OCI-LY3 (cell line): ENCODE data around the gene RPS18.

Source experiments
- H2AFZ ChIP-seq: fragments of 200-600, 300-600 bp; shearing (Covaris generic); 2 replicates; pipeline ENCODE4 v1.6.0; 2014; ENCODE audit warnings: antibody characterized with exemption, low read depth, low read length
- H3K27ac ChIP-seq: fragments of 200-600, 300-600 bp; sonication (generic); 2 replicates; pipeline ENCODE4 v1.5.1; 2014; ENCODE audit warnings: mild to moderate bottlenecking, low read length, moderate library complexity, mixed read lengths
- H3K27me3 ChIP-seq: fragments of 200-600, 300-600 bp; sonication (generic); 2 replicates; pipeline ENCODE4 v1.6.1; 2014; ENCODE audit warnings: low read depth, low read length, mixed read lengths
- H3K36me3 ChIP-seq: fragments of 200-600, 300-600 bp; sonication (generic); replicated peaks from 2 replicates; pipeline ENCODE3; 2014; ENCODE audit warnings: low read depth, low read length, mixed read lengths
- H3K4me1 ChIP-seq: fragments of 300-600, 200-600 bp; sonication (generic); 2 replicates; pipeline ENCODE4 v1.6.1; 2014; ENCODE audit warnings: low read length, mixed read lengths
- H3K4me2 ChIP-seq: fragments of 200-600, 300-600 bp; sonication (generic); 2 replicates; pipeline ENCODE4 v1.6.1; 2014; ENCODE audit warnings: low read length, mixed read lengths
- H3K4me3 ChIP-seq: fragments of 300-600, 200-600 bp; sonication (generic); 2 replicates; pipeline ENCODE4 v1.5.1; 2014; ENCODE audit warnings: antibody characterized with exemption, mild to moderate bottlenecking, low read length, moderate library complexity
- H3K79me2 ChIP-seq: fragments of 300-600, 200-600 bp; shearing (Covaris generic); 2 replicates; pipeline ENCODE4 v1.6.1; 2014; ENCODE audit warnings: mild to moderate bottlenecking, low read length, mixed read lengths
- H3K9ac ChIP-seq: fragments of 300-600, 200-600 bp; shearing (Covaris generic); 2 replicates; pipeline ENCODE4 v1.6.0; 2014; ENCODE audit warnings: mild to moderate bottlenecking, low read length, moderate library complexity
- H3K9me3 ChIP-seq: fragments of 200-600, 300-600 bp; shearing (Covaris generic); 2 replicates; pipeline ENCODE4 v1.6.1; 2014; ENCODE audit warnings: low read length, mixed read lengths; ENCODE audit not compliant: insufficient read depth
- H4K20me1 ChIP-seq: fragments of 200-600, 300-600 bp; sonication (generic); 2 replicates; pipeline ENCODE4 v1.6.1; 2016; ENCODE audit warnings: low read length, mixed read lengths; ENCODE audit not compliant: insufficient read depth
- CTCF ChIP-seq: fragments of 200-600, 300-600 bp; sonication (generic); IDR thresholded peaks from 2 replicates; pipeline ENCODE4 v1.5.1; 2014; ENCODE audit warnings: antibody characterized with exemption, low read length, low read depth
- EZH2phosphoT487 ChIP-seq: fragments of 200-600 bp; shearing (Covaris generic); IDR thresholded peaks from 2 replicates; pipeline ENCODE4 v1.6.1; 2018; ENCODE audit warnings: antibody characterized with exemption, mixed run types, low read depth

Gene RPS18

GRCh38 chr6:33297956-33298772 lies 26.3 kb downstream of the RPS18 start:
- Histone ChIP-seq H3K27me3 (no peaks in the 10 kb centered on the region), H3K27ac (peak overlapping the region; percentile 98), H3K36me3 (peaks cover 11% of the 10 kb centered on the region), H3K79me2 (peaks cover 4% of the 10 kb centered on the region; the same call in 1 of the 2 replicates), H3K4me1 (peaks cover 16% of the 10 kb centered on the region), H3K4me2 (peak overlapping the region; percentile 100), H2AFZ (no peak overlapping the region), H4K20me1 (no peaks in the 10 kb centered on the region), H3K9ac (peak overlapping the region; percentile 95), H3K4me3 (peak overlapping the region; percentile 99), H3K9me3 (no peaks in the 10 kb centered on the region)
- no peak for TF ChIP-seq CTCF
- TF ChIP-seq EZH2phosphoT487: no peak

- H3K79me2 ChIP-seq: peaks cover 4% of the 10 kb centered on the region; the same call in 1 of the 2 replicates
- H3K4me3 ChIP-seq: peak within 1 kb of the TSS; percentile 99
- peak within 1 kb of the TSS; percentile 95 for H3K9ac ChIP-seq
- H2AFZ ChIP-seq: no peak within 1 kb of the TSS
- peak within 1 kb of the TSS; percentile 98 for H3K27ac ChIP-seq
- H3K4me1 ChIP-seq: peaks cover 16% of the 10 kb centered on the region
- H3K36me3 ChIP-seq: peaks cover 13% of the 10 kb centered on the region
- no peaks in the 10 kb centered on the region for H4K20me1 ChIP-seq
- H3K27me3 ChIP-seq: no peaks in the 10 kb centered on the region
- TF ChIP-seq EZH2phosphoT487 (no peak), CTCF (no peak)
- H3K9me3 ChIP-seq: no peaks in the 10 kb centered on the region
- H3K4me2 ChIP-seq: peak within 1 kb of the TSS; percentile 100
These were observed 26.9 kb downstream of the RPS18 start, which contains the start of gene RGL2 for GRCh38 chr6:33298773-33299236. Gene RGL2, minus strand, starts transcription at chr6:33298942. Its CDS starts 332 bp downstream, at chr6:33298610.

GRCh38 chr6:33299237-33299944 lies 27.5 kb downstream of the RPS18 start:
- Histone ChIP-seq H3K79me2 (peaks cover 8% of the 10 kb centered on the region; the same call in 1 of the 2 replicates), H3K27ac (peak overlapping the region; percentile 98), H3K4me3 (peak overlapping the region; percentile 99)

More at GRCh38 chr6:33299237-33299944, 27.5 kb downstream of the RPS18 start:
- Histone ChIP-seq H3K4me1 (peaks cover 16% of the 10 kb centered on the region), H4K20me1 (no peaks in the 10 kb centered on the region), H3K4me2 (peak overlapping the region; percentile 100), H3K27me3 (no peaks in the 10 kb centered on the region), H3K9me3 (no peaks in the 10 kb centered on the region), H2AFZ (no peak overlapping the region), H3K9ac (peak overlapping the region; percentile 95), H3K36me3 (peaks cover 15% of the 10 kb centered on the region)
- TF ChIP-seq EZH2phosphoT487 (no peak), CTCF (peak; percentile 30)
